Measurements from ENCODE around the gene SLC6A13. TPM values are rescaled to one million over a fixed set of nuclear protein-coding genes. Genes with fewer than 3 reads are reported as not detected.
A peak's percentile ranks its signal among the peaks of the same experiment; 100 is the strongest.
"Not testable (repeated sequence)": the region's sequence is repeated elsewhere in the genome, so short reads cannot be mapped to it uniquely, and the experiment has no call there.

Gene SLC6A13
- total and polyA plus RNA-seq, 2 experiments from 2014 or later = not detected

GRCh38 chr12:189622-189962 lies 73.0 kb downstream of the SLC6A13 start:
- Histone ChIP-seq H3K4me1 (ENCODE audit: insufficient read depth) (no peaks in the 10 kb centered on the region), H3K36me3 (ENCODE audit: low read depth) (no peaks in the 10 kb centered on the region), H3K27me3 (replicated peaks; ENCODE audit: insufficient read depth) (peaks cover 40% of the 10 kb centered on the region), H3F3A (ENCODE audit: insufficient read depth) (no peaks in the 10 kb centered on the region), H3K9ac (no peak overlapping the region), H2AFZ (no peak overlapping the region), H4K20me1 (ENCODE audit: insufficient read depth) (no peaks in the 10 kb centered on the region), H3K79me2 (ENCODE audit: insufficient read depth) (no peaks in the 10 kb centered on the region), H3K4me3 (peak overlapping the region; percentile 70; the same call in 1 of the 2 replicates), H3K27ac (no peak overlapping the region), H3K9me2 (ENCODE audit: insufficient read depth) (no peaks in the 10 kb centered on the region), H3K9me3 (ENCODE audit: low read depth) (no peaks in the 10 kb centered on the region), H3K4me2 (ENCODE audit: unreplicated experiment) (peak overlapping the region; percentile 75)
- no peak for TF ChIP-seq EZH2 (IDR thresholded peaks at IDR 0.05; ENCODE audit: insufficient read depth, poor library complexity, severe bottlenecking)
- no peak for TF ChIP-seq EZH2phosphoT487 (IDR thresholded peaks at IDR 0.05; ENCODE audit: insufficient read depth, low read depth)
- DNase-seq = no peak
- in situ Hi-C loops (cut with MboI) = no loop called here
- WGBS, 2 experiments (ENCODE audit: low coverage in 1 of 2, low lambda C conversion rate in 2 of 2, missing lambda C conversion rate in 2 of 2) = 37% methylated on average over 6 of the region's 6 CpGs

- in situ Hi-C loops (cut with MboI) = no loop called here
- H3K9me2 ChIP-seq (ENCODE audit: insufficient read depth) = no peaks in the 10 kb centered on the region
- no peaks in the 10 kb centered on the region for H3K4me1 ChIP-seq (ENCODE audit: insufficient read depth)
- H2AFZ ChIP-seq = peak overlapping the region; percentile 83
- peaks cover 35% of the 10 kb centered on the region for H3K27me3 ChIP-seq (replicated peaks; ENCODE audit: insufficient read depth)
- TF ChIP-seq EZH2 (IDR thresholded peaks at IDR 0.05; ENCODE audit: insufficient read depth, poor library complexity, severe bottlenecking) = no peak
- TF ChIP-seq EZH2phosphoT487 (IDR thresholded peaks at IDR 0.05; ENCODE audit: insufficient read depth, low read depth) = no peak
- H3K4me2 ChIP-seq (ENCODE audit: unreplicated experiment) = peak overlapping the region; percentile 75
- H3K36me3 ChIP-seq (ENCODE audit: low read depth) = no peaks in the 10 kb centered on the region
- no peaks in the 10 kb centered on the region for H3F3A ChIP-seq (ENCODE audit: insufficient read depth)
- H3K9me3 ChIP-seq (ENCODE audit: low read depth) = no peaks in the 10 kb centered on the region
- no peaks in the 10 kb centered on the region for H4K20me1 ChIP-seq (ENCODE audit: insufficient read depth)
- H3K9ac ChIP-seq = peak overlapping the region; percentile 30; the same call in 1 of the 2 replicates
- DNase-seq = peak; percentile 81
- H3K79me2 ChIP-seq (ENCODE audit: insufficient read depth) = no peaks in the 10 kb centered on the region
- no peak overlapping the region for H3K27ac ChIP-seq
- 5 to 7% methylated on average over 32 to 39 of the region's 52 CpGs for WGBS, 2 experiments (ENCODE audit: low coverage in 1 of 2, low lambda C conversion rate in 2 of 2, missing lambda C conversion rate in 2 of 2)
- peak overlapping the region; percentile 70 for H3K4me3 ChIP-seq
These were observed 73.6 kb downstream of the SLC6A13 start for GRCh38 chr12:188910-189621.

GRCh38 chr12:187986-188909 lies 74.4 kb downstream of the SLC6A13 start:
- H4K20me1 ChIP-seq (ENCODE audit: insufficient read depth); DNase-seq; H3K79me2 ChIP-seq (ENCODE audit: insufficient read depth); H3K9me2 ChIP-seq (ENCODE audit: insufficient read depth); H3K36me3 ChIP-seq (ENCODE audit: low read depth); H3K4me1 ChIP-seq (ENCODE audit: insufficient read depth); H3K9ac ChIP-seq; H3K27ac ChIP-seq; in situ Hi-C loops (cut with MboI); H3K9me3 ChIP-seq (ENCODE audit: low read depth); H3F3A ChIP-seq (ENCODE audit: insufficient read depth): not testable (repeated sequence)
- WGBS, 2 experiments (ENCODE audit: low coverage in 1 of 2, low lambda C conversion rate in 2 of 2, missing lambda C conversion rate in 2 of 2) = 60 to 61% methylated on average over 46 of the region's 53 CpGs
- Histone ChIP-seq H3K27me3 (replicated peaks; ENCODE audit: insufficient read depth) (peaks cover 27% of the 10 kb centered on the region), H2AFZ (peak overlapping the region; percentile 83), H3K4me3 (peak overlapping the region; percentile 70), H3K4me2 (ENCODE audit: unreplicated experiment) (peak overlapping the region; percentile 75)

GRCh38 chr12:186006-186625 lies 76.5 kb downstream of the SLC6A13 start:
- TF ChIP-seq EZH2 (IDR thresholded peaks at IDR 0.05; ENCODE audit: insufficient read depth, poor library complexity, severe bottlenecking) (no peak), EZH2phosphoT487 (IDR thresholded peaks at IDR 0.05; ENCODE audit: insufficient read depth, low read depth) (no peak)
- Histone ChIP-seq H3K36me3 (ENCODE audit: low read depth) (no peaks in the 10 kb centered on the region), H3K27me3 (replicated peaks; ENCODE audit: insufficient read depth) (peaks cover 12% of the 10 kb centered on the region; the same call in 1 of the 2 replicates), H3K4me1 (ENCODE audit: insufficient read depth) (0 out of 2 replicates have a peak, but pooled peaks cover 3% of the 10 kb centered on the region), H3F3A (ENCODE audit: insufficient read depth) (no peaks in the 10 kb centered on the region; the same call in 1 of the 2 replicates), H3K4me2 (ENCODE audit: unreplicated experiment) (no peak overlapping the region), H3K9me3 (ENCODE audit: low read depth) (no peaks in the 10 kb centered on the region), H3K27ac (no peak overlapping the region), H3K79me2 (ENCODE audit: insufficient read depth) (no peaks in the 10 kb centered on the region), H3K9me2 (ENCODE audit: insufficient read depth) (no peaks in the 10 kb centered on the region), H3K4me3 (no peak overlapping the region), H3K9ac (no peak overlapping the region), H2AFZ (no peak overlapping the region), H4K20me1 (ENCODE audit: insufficient read depth) (no peaks in the 10 kb centered on the region)
- 59 to 60% methylated on average over 10 to 11 of the region's 11 CpGs for WGBS, 2 experiments (ENCODE audit: low coverage in 1 of 2, low lambda C conversion rate in 2 of 2, missing lambda C conversion rate in 2 of 2)
- in situ Hi-C loops (cut with MboI) = no loop called here
- no peak for DNase-seq

Measured in GM23248 (cell line).